ENCODE data around the gene B4GALT4. TPM values are rescaled to one million over a fixed set of nuclear protein-coding genes. Genes with fewer than 3 reads are reported as not detected.

The B4GALT4 gene
- polyA plus RNA-seq, 1 of the 3 experiments (the other 2 are of a cell fraction): 15.7 TPM

- Histone ChIP-seq H2AFZ (ENCODE audit: low read depth) (no peak overlapping the region; the same call in 1 of the 2 replicates), H3K9me2 (no peaks in the 10 kb centered on the region; the same call in 1 of the 2 replicates), H3K36me3 (replicated peaks in 1 of 2; ENCODE audit: control insufficient read depth in 1 of 2, insufficient read depth in 2 of 2, low read length in 1 of 2) (peaks cover 31 to 33% of the 10 kb centered on the region in 2 experiments), H3K9me3 (no peaks in the 10 kb centered on the region), H3K79me2 (ENCODE audit: insufficient read depth) (peaks cover 48% of the 10 kb centered on the region), H3K4me3 (ENCODE audit: low read depth in 2 of 2, low read length in 1 of 2) (peak overlapping the region in 1 of 2 experiments; percentile 24; a peak in 1 of 4 replicates), H3K27ac (ENCODE audit: low read depth in 2 of 2, low read length in 1 of 2) (peak overlapping the region in 1 of 2 experiments; percentile 38; a peak in 1 of 4 replicates), H3K4me1 (ENCODE audit: control insufficient read depth in 1 of 2, insufficient read depth in 2 of 2, low read depth in 1 of 2, low read length in 1 of 2) (peaks cover 3 to 8% of the 10 kb centered on the region in 2 experiments; a peak in 3 of 4 replicates), H3K27me3 (ENCODE audit: insufficient read depth) (no peaks in the 10 kb centered on the region), H3K9ac (peak overlapping the region; percentile 40; the same call in 1 of the 2 replicates), H3K4me2 (peak overlapping the region; percentile 95), H3F3A (replicated peaks; ENCODE audit: insufficient read depth) (peaks cover 35% of the 10 kb centered on the region), H4K20me1 (ENCODE audit: insufficient read depth) (no peaks in the 10 kb centered on the region; the same call in 1 of the 2 replicates)
- CTCF ChIA-PET: no interaction called here
- DNase-seq: no peak
- TF ChIP-seq FOXJ3 (CRISPR knock-in tag; IDR thresholded peaks at IDR 0.05) (no peak), RFX5 (IDR thresholded peaks at IDR 0.05; ENCODE audit: low read length) (no peak), TCF12 (IDR thresholded peaks at IDR 0.05) (no peak), POLR2AphosphoS5 (IDR thresholded peaks at IDR 0.05; ENCODE audit: low read depth, low read length) (no peak), RAD21 (IDR thresholded peaks at IDR 0.05; ENCODE audit: low read length) (no peak), JUND (IDR thresholded peaks at IDR 0.05) (no peak), TEAD4 (IDR thresholded peaks at IDR 0.05; ENCODE audit: borderline replicate concordance, insufficient read depth) (no peak), FOSL2 (IDR thresholded peaks at IDR 0.05; ENCODE audit: borderline replicate concordance, low read depth) (no peak)
- TF ChIP-seq, protein P1, sequence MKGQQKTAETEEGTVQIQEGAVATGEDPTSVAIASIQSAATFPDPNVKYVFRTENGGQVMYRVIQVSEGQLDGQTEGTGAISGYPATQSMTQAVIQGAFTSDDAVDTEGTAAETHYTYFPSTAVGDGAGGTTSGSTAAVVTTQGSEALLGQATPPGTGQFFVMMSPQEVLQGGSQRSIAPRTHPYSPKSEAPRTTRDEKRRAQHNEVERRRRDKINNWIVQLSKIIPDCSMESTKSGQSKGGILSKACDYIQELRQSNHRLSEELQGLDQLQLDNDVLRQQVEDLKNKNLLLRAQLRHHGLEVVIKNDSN (IDR thresholded peaks at IDR 0.05; ENCODE audit: borderline replicate concordance, low read depth): no peak
- TF ChIP-seq, protein P2, sequence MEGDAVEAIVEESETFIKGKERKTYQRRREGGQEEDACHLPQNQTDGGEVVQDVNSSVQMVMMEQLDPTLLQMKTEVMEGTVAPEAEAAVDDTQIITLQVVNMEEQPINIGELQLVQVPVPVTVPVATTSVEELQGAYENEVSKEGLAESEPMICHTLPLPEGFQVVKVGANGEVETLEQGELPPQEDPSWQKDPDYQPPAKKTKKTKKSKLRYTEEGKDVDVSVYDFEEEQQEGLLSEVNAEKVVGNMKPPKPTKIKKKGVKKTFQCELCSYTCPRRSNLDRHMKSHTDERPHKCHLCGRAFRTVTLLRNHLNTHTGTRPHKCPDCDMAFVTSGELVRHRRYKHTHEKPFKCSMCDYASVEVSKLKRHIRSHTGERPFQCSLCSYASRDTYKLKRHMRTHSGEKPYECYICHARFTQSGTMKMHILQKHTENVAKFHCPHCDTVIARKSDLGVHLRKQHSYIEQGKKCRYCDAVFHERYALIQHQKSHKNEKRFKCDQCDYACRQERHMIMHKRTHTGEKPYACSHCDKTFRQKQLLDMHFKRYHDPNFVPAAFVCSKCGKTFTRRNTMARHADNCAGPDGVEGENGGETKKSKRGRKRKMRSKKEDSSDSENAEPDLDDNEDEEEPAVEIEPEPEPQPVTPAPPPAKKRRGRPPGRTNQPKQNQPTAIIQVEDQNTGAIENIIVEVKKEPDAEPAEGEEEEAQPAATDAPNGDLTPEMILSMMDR (IDR thresholded peaks at IDR 0.05): no peak
- TF ChIP-seq, protein P3, sequence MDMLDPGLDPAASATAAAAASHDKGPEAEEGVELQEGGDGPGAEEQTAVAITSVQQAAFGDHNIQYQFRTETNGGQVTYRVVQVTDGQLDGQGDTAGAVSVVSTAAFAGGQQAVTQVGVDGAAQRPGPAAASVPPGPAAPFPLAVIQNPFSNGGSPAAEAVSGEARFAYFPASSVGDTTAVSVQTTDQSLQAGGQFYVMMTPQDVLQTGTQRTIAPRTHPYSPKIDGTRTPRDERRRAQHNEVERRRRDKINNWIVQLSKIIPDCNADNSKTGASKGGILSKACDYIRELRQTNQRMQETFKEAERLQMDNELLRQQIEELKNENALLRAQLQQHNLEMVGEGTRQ (IDR thresholded peaks at IDR 0.05; ENCODE audit: borderline replicate concordance, low read depth, low read length): no peak
- POLR2A ChIA-PET: no interaction called here
- 56% methylated on average over 4 of the region's 4 CpGs for WGBS (ENCODE audit: low lambda C conversion rate)
Measured at GRCh38 chr3:119238363-119238762, 2.3 kb downstream of the B4GALT4 start.

DNA sequence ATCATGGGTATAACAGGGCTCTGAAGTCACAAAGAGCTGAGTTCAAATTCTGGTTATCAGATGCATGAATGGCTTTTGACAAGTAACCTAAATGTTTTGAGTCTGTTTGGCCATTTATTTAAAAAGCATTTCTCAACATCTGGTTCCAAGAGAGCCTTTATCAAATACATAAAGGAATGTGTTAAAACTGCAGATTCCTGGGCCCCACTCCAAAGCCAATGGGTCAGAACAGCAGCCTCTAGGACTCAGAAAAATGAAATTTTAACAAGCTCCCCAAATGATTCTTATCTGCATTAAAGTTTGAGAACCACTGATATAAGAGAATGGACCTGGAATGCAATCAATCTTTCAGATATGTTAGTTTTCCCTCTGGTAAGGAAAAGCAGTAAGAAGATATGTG is 3.4 kb downstream of the B4GALT4 start:
- no peaks in the 10 kb centered on the region; the same call in 1 of the 2 replicates for H3K9me2 ChIP-seq
- POLR2A ChIA-PET: no interaction called here
- no peak for DNase-seq
- H3F3A ChIP-seq (replicated peaks; ENCODE audit: insufficient read depth): peaks cover 35% of the 10 kb centered on the region
- peaks cover 37 to 41% of the 10 kb centered on the region in 2 experiments for H3K36me3 ChIP-seq (replicated peaks in 1 of 2; ENCODE audit: control insufficient read depth in 1 of 2, insufficient read depth in 2 of 2, low read length in 1 of 2)
- no peak overlapping the region for H3K4me2 ChIP-seq
- no peak overlapping the region for H3K9ac ChIP-seq
- no peak overlapping the region; a peak in 1 of 4 replicates for H3K27ac ChIP-seq (ENCODE audit: low read depth in 2 of 2, low read length in 1 of 2)
- H2AFZ ChIP-seq (ENCODE audit: low read depth): no peak overlapping the region
- H3K9me3 ChIP-seq: no peaks in the 10 kb centered on the region
- no peaks in the 10 kb centered on the region; the same call in 1 of the 2 replicates for H4K20me1 ChIP-seq (ENCODE audit: insufficient read depth)
- CTCF ChIA-PET: interaction anchor here (0.9 to 1.0 kb wide), 2 partner anchors 19 to 91 kb away, joined by 3 read pairs; partner anchors contain the start of gene TEX55
- no peak overlapping the region for H3K4me3 ChIP-seq (ENCODE audit: low read depth in 2 of 2, low read length in 1 of 2)
- H3K79me2 ChIP-seq (ENCODE audit: insufficient read depth): peaks cover 48% of the 10 kb centered on the region
- no peaks in the 10 kb centered on the region for H3K27me3 ChIP-seq (ENCODE audit: insufficient read depth)
- peaks cover 3 to 8% of the 10 kb centered on the region in 2 experiments; a peak in 3 of 4 replicates for H3K4me1 ChIP-seq (ENCODE audit: control insufficient read depth in 1 of 2, insufficient read depth in 2 of 2, low read depth in 1 of 2, low read length in 1 of 2)
- TF ChIP-seq, protein P4, sequence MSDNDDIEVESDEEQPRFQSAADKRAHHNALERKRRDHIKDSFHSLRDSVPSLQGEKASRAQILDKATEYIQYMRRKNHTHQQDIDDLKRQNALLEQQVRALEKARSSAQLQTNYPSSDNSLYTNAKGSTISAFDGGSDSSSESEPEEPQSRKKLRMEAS (IDR thresholded peaks at IDR 0.05; ENCODE audit: low read depth): no peak
- TF ChIP-seq, protein P5, sequence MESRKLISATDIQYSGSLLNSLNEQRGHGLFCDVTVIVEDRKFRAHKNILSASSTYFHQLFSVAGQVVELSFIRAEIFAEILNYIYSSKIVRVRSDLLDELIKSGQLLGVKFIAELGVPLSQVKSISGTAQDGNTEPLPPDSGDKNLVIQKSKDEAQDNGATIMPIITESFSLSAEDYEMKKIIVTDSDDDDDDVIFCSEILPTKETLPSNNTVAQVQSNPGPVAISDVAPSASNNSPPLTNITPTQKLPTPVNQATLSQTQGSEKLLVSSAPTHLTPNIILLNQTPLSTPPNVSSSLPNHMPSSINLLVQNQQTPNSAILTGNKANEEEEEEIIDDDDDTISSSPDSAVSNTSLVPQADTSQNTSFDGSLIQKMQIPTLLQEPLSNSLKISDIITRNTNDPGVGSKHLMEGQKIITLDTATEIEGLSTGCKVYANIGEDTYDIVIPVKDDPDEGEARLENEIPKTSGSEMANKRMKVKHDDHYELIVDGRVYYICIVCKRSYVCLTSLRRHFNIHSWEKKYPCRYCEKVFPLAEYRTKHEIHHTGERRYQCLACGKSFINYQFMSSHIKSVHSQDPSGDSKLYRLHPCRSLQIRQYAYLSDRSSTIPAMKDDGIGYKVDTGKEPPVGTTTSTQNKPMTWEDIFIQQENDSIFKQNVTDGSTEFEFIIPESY (IDR thresholded peaks at IDR 0.05; ENCODE audit: borderline replicate concordance, low read depth): no peak
- TF ChIP-seq RCOR1 (IDR thresholded peaks at IDR 0.05; ENCODE audit: low read length): no peak
- no peak for TF ChIP-seq GATA2 (CRISPR knock-in tag; IDR thresholded peaks at IDR 0.05)
- no peak for TF ChIP-seq YY1 (IDR thresholded peaks at IDR 0.05; ENCODE audit: low read depth)
- no peak for TF ChIP-seq SMC3 (IDR thresholded peaks at IDR 0.05; ENCODE audit: low read depth, low read length)
- no peak for TF ChIP-seq RAD21 (IDR thresholded peaks at IDR 0.05; ENCODE audit: low read length)
- no peak for TF ChIP-seq SIN3A (IDR thresholded peaks at IDR 0.05; ENCODE audit: borderline replicate concordance, low read depth, low read length)
- no peak for TF ChIP-seq EZH2phosphoT487 (IDR thresholded peaks at IDR 0.05; ENCODE audit: borderline replicate concordance, low read depth)
- TF ChIP-seq NFIC (IDR thresholded peaks at IDR 0.05; ENCODE audit: borderline replicate concordance): no peak
- no peak for TF ChIP-seq FOXJ3 (CRISPR knock-in tag; IDR thresholded peaks at IDR 0.05)
- TF ChIP-seq RFX5 (IDR thresholded peaks at IDR 0.05; ENCODE audit: low read length): no peak
- TF ChIP-seq, protein P6, sequence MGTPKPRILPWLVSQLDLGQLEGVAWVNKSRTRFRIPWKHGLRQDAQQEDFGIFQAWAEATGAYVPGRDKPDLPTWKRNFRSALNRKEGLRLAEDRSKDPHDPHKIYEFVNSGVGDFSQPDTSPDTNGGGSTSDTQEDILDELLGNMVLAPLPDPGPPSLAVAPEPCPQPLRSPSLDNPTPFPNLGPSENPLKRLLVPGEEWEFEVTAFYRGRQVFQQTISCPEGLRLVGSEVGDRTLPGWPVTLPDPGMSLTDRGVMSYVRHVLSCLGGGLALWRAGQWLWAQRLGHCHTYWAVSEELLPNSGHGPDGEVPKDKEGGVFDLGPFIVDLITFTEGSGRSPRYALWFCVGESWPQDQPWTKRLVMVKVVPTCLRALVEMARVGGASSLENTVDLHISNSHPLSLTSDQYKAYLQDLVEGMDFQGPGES (IDR thresholded peaks at IDR 0.05; ENCODE audit: low read depth, low read length): no peak
